ENCODE data around the gene OR8G5.
"Not testable (repeated sequence)": the region's sequence is repeated elsewhere in the genome, so short reads cannot be mapped to it uniquely, and the experiment has no call there.

OR8G5 gene

DNA sequence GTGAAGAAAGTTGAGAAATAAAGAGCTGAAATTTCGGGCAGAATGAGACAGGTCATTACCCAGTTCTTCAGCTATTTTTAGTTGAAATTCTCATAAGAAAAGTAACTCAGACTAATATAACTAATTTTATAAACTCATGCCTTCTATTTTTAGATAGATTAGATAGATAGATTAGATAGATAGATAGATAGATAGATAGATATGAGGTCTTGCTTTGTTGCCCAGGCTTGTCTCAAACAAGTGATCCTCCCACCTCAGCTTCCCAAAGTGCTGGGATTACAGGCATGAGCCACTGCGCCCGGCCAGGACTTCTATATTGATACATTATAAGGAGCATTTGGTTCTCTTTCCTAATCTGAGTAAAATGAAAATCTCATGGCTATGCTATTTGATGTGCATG, 42.1 kb upstream of the OR8G5 start:
- Histone ChIP-seq H3K27ac (no peak overlapping the region), H3K4me3 (ENCODE audit: low read depth, low read length) (no peak overlapping the region), H3K27me3 (replicated peaks) (no peaks in the 10 kb centered on the region), H3K36me3 (replicated peaks) (no peaks in the 10 kb centered on the region)
- no peak for DNase-seq
- in situ Hi-C loops (cut with HindIII; ENCODE audit: low pct_ligation_motif_present, low sequenced_read_pairs), result no loop called here
- TF ChIP-seq, protein P1, sequence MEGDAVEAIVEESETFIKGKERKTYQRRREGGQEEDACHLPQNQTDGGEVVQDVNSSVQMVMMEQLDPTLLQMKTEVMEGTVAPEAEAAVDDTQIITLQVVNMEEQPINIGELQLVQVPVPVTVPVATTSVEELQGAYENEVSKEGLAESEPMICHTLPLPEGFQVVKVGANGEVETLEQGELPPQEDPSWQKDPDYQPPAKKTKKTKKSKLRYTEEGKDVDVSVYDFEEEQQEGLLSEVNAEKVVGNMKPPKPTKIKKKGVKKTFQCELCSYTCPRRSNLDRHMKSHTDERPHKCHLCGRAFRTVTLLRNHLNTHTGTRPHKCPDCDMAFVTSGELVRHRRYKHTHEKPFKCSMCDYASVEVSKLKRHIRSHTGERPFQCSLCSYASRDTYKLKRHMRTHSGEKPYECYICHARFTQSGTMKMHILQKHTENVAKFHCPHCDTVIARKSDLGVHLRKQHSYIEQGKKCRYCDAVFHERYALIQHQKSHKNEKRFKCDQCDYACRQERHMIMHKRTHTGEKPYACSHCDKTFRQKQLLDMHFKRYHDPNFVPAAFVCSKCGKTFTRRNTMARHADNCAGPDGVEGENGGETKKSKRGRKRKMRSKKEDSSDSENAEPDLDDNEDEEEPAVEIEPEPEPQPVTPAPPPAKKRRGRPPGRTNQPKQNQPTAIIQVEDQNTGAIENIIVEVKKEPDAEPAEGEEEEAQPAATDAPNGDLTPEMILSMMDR (IDR thresholded peaks at IDR 0.05; ENCODE audit: low read depth, low read length, missing control alignments), result no peak

DNA sequence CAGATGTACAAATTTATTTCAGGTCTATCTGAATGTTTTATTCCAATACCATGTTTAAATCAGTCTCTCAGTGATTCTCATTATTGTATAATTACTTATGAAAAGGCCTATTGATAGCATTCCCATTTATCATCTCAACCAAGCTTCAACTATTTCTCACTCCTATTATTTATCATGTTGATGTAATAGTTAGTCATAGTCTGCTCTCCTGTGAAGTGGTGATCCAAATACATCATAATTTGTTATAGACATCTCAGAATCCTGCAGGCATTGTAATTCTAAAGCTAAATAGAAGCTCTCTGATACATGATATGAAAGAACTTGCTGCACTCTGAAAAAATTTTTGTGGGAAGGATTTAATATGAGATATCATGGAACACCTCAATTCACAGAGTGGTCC, 37.0 kb upstream of the OR8G5 start:
- no peak overlapping the region for H3K4me3 ChIP-seq (ENCODE audit: low read depth, low read length)
- TF ChIP-seq, protein P1 (IDR thresholded peaks at IDR 0.05; ENCODE audit: low read depth, low read length, missing control alignments), result no peak
- H3K27ac ChIP-seq, result no peak overlapping the region
- no peaks in the 10 kb centered on the region for H3K36me3 ChIP-seq (replicated peaks)
- no peaks in the 10 kb centered on the region for H3K27me3 ChIP-seq (replicated peaks)
- in situ Hi-C loops (cut with HindIII; ENCODE audit: low pct_ligation_motif_present, low sequenced_read_pairs), result no loop called here
- no peak for DNase-seq

DNA sequence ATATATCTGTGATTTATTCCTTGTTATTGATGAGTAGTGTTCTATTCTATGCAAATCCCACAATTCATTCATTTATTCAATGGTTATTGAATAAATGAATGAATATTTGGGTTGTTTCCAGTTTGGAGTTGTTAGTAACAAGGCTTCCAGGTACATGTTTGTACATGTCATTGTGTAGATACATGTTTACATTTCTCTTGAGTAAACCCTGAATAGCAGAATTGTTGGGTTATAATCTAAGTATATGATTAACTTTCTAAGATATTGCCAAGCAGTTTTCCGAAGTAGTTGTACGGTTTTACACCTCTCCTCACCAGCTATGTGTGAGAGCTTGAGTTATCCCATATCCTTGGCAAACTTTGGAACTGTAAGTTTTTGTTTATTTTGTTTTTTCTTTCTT, 33.8 kb upstream of the OR8G5 start:
- TF ChIP-seq, protein P1 (IDR thresholded peaks at IDR 0.05; ENCODE audit: low read depth, low read length, missing control alignments), result no peak
- H3K27ac ChIP-seq, result no peak overlapping the region
- H3K36me3 ChIP-seq (replicated peaks), result no peaks in the 10 kb centered on the region
- no peak overlapping the region for H3K4me3 ChIP-seq (ENCODE audit: low read depth, low read length)
- no peaks in the 10 kb centered on the region for H3K27me3 ChIP-seq (replicated peaks)
- in situ Hi-C loops (cut with HindIII; ENCODE audit: low pct_ligation_motif_present, low sequenced_read_pairs), result no loop called here
- DNase-seq, result no peak

DNA sequence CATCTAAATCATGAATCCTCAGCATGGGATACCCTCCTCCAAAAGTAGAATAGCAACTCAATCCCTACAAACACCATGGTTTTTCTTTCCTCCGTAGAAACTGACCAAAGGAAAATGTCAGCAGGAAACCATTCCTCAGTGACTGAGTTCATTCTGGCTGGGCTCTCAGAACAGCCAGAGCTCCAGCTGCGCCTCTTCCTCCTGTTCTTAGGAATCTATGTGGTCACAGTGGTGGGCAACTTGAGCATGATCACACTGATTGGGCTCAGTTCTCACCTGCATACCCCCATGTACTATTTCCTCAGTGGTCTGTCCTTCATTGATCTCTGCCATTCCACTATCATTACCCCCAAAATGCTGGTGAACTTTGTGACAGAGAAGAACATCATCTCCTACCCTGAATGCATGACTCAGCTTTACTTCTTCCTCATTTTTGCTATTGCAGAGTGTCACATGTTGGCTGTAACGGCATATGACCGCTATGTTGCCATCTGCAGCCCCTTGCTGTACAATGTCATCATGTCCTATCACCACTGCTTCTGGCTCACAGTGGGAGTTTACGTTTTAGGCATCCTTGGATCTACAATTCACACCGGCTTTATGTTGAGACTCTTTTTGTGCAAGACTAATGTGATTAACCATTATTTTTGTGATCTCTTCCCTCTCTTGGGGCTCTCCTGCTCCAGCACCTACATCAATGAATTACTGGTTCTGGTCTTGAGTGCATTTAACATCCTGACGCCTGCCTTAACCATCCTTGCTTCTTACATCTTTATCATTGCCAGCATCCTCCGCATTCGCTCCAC, 31.4 kb upstream of the OR8G5 start:
- H3K4me3 ChIP-seq (ENCODE audit: low read depth, low read length); DNase-seq; H3K27ac ChIP-seq; H3K27me3 ChIP-seq (replicated peaks); H3K36me3 ChIP-seq (replicated peaks); in situ Hi-C loops (cut with HindIII; ENCODE audit: low pct_ligation_motif_present, low sequenced_read_pairs): not testable (repeated sequence)

DNA sequence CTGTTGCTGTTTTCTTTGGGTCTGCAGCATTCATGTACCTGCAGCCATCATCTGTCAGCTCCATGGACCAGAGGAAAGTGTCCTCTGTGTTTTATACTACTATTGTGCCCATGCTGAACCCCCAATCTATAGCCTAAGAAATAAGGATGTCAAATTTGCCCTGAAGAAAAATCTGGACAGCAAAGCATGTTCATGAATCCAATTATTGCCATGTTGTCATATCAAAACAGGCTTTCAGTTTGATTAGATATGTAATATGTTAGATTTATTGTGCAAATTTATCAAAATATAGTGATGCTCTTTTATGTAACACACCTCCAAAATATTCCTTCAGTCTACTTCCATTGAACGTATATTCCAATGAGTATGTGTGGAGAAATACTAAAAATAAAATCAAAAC, 30.7 kb upstream of the OR8G5 start:
- in situ Hi-C loops (cut with HindIII; ENCODE audit: low pct_ligation_motif_present, low sequenced_read_pairs), result no loop called here
- H3K4me3 ChIP-seq (ENCODE audit: low read depth, low read length), result no peak overlapping the region

DNA sequence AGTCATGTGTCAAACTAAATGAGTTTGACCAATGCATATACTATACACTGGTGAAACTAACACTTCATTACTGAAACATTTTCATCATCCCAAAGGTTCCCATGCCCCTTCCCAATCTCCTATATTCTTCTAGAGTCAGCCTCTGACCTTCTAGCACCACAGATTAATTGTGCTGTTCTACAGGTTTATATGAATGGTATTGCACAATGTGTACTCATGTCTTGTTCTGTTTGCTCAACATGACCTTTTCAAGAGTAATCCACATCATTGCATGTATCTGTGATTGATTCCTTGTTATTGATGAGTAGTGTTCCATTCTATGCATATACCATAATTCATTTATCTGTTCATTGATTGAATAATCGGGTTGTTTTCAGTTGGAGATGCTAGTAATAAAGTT, 22.8 kb upstream of the OR8G5 start:
- H3K36me3 ChIP-seq (replicated peaks), result no peaks in the 10 kb centered on the region
- DNase-seq, result no peak
- in situ Hi-C loops (cut with HindIII; ENCODE audit: low pct_ligation_motif_present, low sequenced_read_pairs), result no loop called here
- H3K27ac ChIP-seq, result no peak overlapping the region
- H3K27me3 ChIP-seq (replicated peaks), result no peaks in the 10 kb centered on the region
- TF ChIP-seq, protein P1 (IDR thresholded peaks at IDR 0.05; ENCODE audit: low read depth, low read length, missing control alignments), result no peak
- no peak overlapping the region for H3K4me3 ChIP-seq (ENCODE audit: low read depth, low read length)

More for the DNA sequence above, 30.7 kb upstream of the OR8G5 start:
- no peaks in the 10 kb centered on the region for H3K27me3 ChIP-seq (replicated peaks)
- H3K36me3 ChIP-seq (replicated peaks), result no peaks in the 10 kb centered on the region
- H3K27ac ChIP-seq, result no peak overlapping the region
- DNase-seq, result no peak
- TF ChIP-seq, protein P1 (IDR thresholded peaks at IDR 0.05; ENCODE audit: low read depth, low read length, missing control alignments), result no peak
